Measurements from ENCODE around the gene RSAD2. TPM values are rescaled to one million over a fixed set of nuclear protein-coding genes. Genes with fewer than 3 reads are reported as not detected.

Gene RSAD2
- total RNA-seq, 1 donor from 2014 or later, result 2.2 TPM

Other genes starting within 250 kb of the RSAD2 start
- gene CMPK2, start 11.9 kb upstream of the RSAD2 start, total RNA-seq, result 4.1 and 7.4 TPM in 2 replicates
- gene RNF144A, start 39.6 kb downstream of the RSAD2 start, total RNA-seq, result 14.4 and 16.6 TPM in 2 replicates

All from activated T-helper 1 cell treated with anti-CD3 and anti-CD28 coated beads, Interleukin-12 subunit alpha, Interleukin-12 subunit beta, Interleukin-2, Interleukin-4 antibody, amounts not matched to agents 30 ng/mL and 10 ng/mL and 1 ng/mL, durations not matched to agents 14 hours and 24 hours and 36 hours (primary cell).